NCI-H460 (cell line): ENCODE data around the gene NR2F1. TPM values are rescaled to one million over a fixed set of nuclear protein-coding genes. Genes with fewer than 3 reads are reported as not detected.

ENCODE experiments used
- DNase-seq: peaks from one replicate; pipeline ENCODE4 v3.0.0-alpha.2; 2016; ENCODE audit warnings: low read depth; ENCODE audit errors: extremely low read depth
- total RNA-seq: library from RNA; depleted of rRNA; stranded (reverse); fragments of >200 nt; shearing (Covaris generic); gene quantifications from 2 replicates; pipeline ENCODE4 v1.2.3, GENCODE V29; 2014

NR2F1 gene
- total RNA-seq, 1 experiment from 2014 or later, result 18.4 TPM

GRCh38 chr5:93589152-93589828 lies 6.3 kb downstream of the NR2F1 start:
- no peak for DNase-seq

GRCh38 chr5:93589829-93590215 lies 6.8 kb downstream of the NR2F1 start:
- DNase-seq, result no peak

DNA sequence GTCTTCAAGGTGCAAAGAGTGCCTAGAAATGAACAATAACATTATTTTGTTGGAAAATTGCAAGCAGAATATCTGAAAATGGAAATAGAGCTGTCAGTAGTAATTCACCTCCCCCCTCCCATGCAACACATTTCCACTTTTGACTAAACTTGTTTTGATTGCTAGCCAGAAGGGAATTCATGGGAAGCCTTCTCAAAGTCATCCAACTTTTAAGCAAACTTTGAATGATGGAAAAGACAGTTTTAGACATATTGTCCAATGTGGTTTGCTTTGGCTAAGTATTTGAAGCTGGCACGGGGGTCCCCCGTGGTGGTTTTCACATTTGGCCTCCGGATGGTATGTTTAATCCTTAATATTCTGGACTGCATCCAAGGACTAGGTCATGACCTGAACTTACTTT lies 7.5 kb downstream of the NR2F1 start:
- DNase-seq, result no peak

- DNase-seq, result no peak
Observed at GRCh38 chr5:93591323-93591945, 8.4 kb downstream of the NR2F1 start.

DNA sequence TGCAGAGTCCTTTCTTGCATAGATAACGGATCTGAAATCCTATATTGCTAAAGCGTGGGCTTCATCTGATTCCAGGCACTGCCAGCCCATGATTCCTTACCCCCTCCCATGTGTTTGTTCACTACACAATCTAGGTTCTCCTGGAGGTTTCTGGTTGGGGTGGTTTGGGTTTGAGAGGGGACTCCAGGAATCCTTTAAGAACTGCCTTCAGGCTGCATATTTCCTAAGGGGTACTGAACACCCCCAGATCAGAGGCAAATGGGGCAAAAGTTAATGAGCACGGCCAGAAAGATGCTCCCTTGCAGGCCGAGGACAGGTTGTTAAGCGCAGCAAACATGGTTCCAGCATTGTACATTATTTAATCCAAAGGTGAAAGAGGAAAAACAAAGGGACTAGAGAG lies 9.9 kb downstream of the NR2F1 start:
- no peak for DNase-seq

DNA sequence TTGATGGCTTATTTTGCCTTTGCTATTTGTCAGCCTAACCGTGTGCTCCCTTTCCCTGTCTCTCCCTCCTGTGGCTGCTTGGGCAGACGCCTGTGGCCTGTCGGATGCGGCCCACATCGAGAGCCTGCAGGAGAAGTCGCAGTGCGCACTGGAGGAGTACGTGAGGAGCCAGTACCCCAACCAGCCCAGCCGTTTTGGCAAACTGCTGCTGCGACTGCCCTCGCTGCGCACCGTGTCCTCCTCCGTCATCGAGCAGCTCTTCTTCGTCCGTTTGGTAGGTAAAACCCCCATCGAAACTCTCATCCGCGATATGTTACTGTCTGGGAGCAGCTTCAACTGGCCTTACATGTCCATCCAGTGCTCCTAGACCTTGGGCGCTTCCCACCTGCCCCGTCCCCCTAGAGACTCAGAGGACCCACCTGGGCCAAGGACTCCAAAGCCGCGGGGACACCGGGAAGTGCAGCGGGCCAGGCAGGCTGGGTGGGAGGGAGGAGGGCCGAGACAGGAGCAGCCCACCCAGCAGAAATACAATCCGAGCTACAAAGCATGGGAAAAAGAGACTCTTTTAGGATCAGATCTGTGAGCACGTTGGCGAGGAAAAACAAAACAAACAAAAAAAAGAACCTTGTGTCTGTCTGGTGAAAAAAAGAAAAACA lies 10.6 kb downstream of the NR2F1 start:
- no peak for DNase-seq

- no peak for DNase-seq
Observed at GRCh38 chr5:93594591-93595419, 11.8 kb downstream of the NR2F1 start.

DNA sequence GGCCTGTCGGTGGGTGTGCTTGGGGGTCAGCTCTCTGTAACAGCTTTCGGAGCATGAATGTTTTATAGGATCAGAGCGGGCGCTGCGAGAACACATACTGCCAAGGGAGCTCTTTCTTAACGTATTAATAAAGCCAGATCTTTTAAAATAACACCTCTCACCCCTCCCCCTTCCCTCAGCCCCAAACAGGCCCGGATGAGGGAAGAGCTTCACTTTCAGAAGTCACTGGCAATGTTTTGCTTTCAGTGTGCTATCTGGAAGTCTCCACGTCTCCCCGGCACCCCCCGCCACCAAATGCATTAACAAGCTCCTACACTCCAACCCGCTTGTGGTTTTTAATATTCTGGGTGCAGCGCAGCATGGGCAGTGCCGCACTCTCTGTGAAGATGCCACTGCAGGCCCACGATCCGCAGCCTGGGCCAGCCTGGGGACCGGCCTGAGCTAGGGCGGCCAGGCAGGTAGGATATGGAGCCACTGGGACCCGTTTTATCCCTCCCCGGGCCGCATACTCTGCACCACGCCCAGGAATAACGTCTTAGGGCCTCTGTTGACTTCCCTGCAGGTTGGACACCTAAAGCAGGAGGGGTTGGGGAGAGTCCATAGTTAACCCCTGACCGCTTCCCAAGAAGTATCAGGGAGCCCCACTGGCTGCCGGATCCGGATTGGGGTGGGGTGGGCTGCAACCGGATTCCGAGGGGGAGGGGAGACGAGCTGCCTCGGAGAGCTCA lies 12.6 kb downstream of the NR2F1 start:
- no peak for DNase-seq

DNA sequence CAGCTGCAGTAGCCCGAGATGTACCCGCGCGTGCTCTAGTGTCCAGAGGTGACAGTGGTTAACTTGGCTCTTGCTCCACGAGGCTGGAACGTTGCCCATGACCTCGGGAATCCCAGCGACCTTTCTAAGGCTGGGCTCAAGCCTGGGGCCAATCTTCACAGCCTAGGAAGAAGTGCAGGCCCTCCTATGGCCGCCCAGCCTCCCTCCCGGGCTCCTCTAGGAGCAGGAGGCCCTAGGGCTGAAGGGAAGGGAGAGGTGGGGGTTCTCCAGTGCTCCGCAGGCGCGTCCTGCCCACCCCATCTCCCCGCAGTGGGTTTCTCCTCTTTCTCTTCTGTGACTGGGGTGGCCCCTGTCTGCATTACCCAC lies 13.3 kb downstream of the NR2F1 start:
- DNase-seq, result no peak

- no peak for DNase-seq
Observed at GRCh38 chr5:93596676-93597490, 13.9 kb downstream of the NR2F1 start.

GRCh38 chr5:93598091-93599000 lies 15.3 kb downstream of the NR2F1 start:
- DNase-seq, result no peak

DNA sequence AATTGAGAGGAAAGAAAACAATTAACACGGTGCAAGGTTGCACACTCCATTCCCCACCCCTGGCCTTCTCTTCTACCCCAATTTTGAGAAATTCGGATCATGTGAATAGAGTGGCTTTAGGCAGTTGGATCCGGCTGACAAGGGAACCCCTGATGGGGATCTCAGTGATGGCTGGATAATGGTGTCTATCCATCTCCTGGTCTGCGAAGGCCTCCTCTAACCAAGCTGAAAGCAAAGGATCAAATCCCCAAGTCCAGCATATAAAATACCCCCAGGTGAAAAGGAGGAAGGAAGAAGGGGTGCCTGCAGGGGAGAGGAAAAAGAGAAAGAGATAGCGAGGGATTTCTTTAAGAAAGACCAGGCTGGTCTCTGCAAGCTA lies 16.0 kb downstream of the NR2F1 start:
- DNase-seq, result no peak

DNA sequence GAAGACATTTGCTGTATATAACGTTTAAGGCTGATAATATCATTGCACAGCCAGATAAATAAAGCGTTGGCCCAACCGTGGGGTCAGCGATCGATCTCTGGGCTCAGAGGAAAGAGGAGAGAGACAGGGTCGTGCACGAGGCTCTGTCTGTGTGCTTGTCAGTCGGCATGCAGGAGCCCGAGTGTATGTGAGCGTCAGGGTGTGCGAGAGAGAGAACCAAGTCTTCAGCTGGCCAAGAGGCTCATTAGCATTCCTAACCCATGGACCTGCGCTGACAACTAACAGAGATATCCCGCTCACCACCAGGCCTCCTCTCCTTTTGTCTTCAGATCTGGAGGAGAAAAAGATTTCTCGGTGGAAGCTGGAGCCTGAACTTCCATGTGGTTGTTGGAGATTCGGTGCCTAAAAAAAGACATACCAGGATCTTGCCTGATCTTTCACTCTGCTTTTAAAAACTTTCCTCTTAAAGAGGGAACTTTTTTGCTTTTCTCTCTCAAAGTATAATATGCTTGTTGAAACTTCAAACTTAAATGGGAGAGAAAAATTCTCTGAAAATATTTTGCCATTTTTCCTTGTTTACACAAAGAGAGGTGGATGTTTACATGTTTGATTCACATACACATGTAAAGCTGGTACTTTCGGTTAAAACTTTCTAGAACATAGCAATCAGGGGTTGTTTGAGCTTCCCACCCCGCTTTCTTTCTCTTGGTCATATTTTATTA lies 16.5 kb downstream of the NR2F1 start:
- no peak for DNase-seq

DNA sequence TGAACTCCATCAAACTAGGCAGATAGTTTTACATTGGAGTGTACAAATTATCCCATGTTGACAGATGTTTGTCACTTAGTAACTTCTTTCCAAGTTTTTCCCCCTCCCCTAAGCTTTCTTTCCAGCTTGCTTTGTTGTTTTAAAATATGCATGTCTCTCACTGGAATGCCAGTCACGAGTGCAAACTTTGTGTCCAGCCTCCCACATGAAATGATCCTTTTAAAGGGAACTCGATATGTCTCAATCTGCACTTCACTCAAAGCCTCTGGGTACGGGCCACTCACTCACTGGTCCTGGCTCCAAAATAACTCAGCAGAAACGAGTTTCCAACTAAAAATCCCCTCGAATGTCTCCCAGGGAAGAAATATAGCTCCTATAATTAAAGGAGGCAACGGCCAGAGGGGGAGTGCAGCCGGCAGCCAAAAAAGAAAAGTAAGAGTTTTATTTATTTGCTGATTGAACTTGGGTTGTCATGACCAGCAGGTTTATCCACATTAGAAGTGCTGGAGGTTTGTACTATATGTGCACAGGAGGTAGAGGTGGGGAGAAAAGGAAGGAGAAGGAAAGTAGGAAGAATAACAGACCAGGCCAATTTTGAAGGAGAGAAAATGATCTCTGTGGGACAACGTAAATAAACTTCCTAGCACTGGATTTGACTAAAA lies 17.5 kb downstream of the NR2F1 start:
- DNase-seq, result no peak

DNA sequence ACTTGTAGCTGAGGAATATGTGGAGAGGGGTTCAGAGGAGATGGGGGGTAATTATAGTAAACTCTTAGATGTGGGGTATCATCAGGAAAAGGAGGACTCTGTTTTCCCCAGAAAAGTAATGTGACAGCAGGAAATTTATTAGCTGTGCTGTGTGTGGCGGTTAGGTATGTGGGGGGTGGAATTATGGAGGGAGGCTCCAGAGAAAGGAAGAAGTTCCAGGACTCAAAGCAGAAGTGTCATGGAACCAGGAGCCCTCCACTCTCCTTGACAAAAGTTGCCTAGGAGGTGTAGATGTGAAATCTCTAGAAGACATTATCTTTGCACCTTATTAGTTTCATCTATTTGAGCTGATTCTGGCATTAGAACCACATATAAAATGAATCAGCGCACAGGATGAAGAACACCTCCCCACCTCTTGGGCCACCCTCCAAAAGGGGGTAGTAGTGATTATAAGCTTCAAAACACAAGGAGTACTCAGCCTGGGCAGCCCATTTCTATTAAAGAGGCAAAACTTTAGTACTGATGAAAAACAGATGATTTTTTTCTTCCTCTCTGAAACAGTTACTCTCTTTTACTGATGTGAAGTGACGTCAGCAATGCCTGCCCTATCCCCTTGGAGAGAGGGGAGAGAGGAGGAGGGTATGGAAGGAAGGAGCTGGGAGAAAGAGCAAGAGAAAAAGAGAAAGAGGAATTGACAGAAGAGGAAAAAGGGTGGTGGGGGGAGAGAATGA lies 18.2 kb downstream of the NR2F1 start:
- DNase-seq, result no peak

DNA sequence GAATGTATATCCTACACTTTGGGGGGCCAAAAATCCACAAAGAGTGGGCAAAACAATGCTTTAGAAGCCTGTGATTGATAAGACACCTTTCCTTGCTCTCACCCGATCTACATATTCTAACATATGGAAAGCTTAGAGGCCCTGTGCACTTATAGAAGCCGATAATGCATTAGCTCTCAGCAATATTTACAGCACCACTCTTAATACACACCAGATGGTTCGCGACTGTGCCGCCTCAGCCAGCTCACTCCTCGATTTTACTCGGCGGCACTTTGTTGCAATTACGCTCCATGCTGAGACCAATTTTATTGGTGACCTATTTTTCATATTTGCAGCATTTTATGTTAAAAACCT lies 18.8 kb downstream of the NR2F1 start:
- DNase-seq, result no peak
